Smooth muscle cell (in vitro differentiated cells): ENCODE results near the gene MTF2. TPM values are rescaled to one million over a fixed set of nuclear protein-coding genes. Genes with fewer than 3 reads are reported as not detected.
"Not testable (repeated sequence)": the region's sequence is repeated elsewhere in the genome, so short reads cannot be mapped to it uniquely, and the experiment has no call there.

ENCODE experiments used
- DNase-seq: peaks from one replicate; lab custom pipeline; 2025; ENCODE audit not compliant: unreplicated experiment; lab: John Stamatoyannopoulos, UW
- H2AFZ ChIP-seq: fragments of 200-600 bp; sonication (generic); 2 replicates; pipeline ENCODE4 v1.6.0; 2016; ENCODE audit warnings: antibody characterized with exemption, low read depth, mild to moderate bottlenecking
- H3F3A ChIP-seq: fragments of 200-600 bp; sonication (generic); 2 replicates; pipeline ENCODE4 v1.6.0; 2017; ENCODE audit warnings: antibody characterized with exemption, low read depth
- H3K27ac ChIP-seq: fragments of 200-600 bp; sonication (generic); 2 replicates; pipeline ENCODE4 v1.5.1; 2016; ENCODE audit warnings: low read depth, mild to moderate bottlenecking
- H3K27me3 ChIP-seq: fragments of 200-600 bp; sonication (generic); 2 replicates; pipeline ENCODE4 v1.6.1; 2016; ENCODE audit warnings: low read depth, mild to moderate bottlenecking
- H3K36me3 ChIP-seq: fragments of 200-600 bp; sonication (generic); 2 replicates; pipeline ENCODE4 v1.5.1; 2016; ENCODE audit warnings: low read depth
- H3K4me1 ChIP-seq: fragments of 200-600 bp; sonication (generic); 2 replicates; pipeline ENCODE4 v1.5.1; 2016; ENCODE audit warnings: low read depth
- H3K4me2 ChIP-seq: fragments of 200-600 bp; sonication (generic); 2 replicates; pipeline ENCODE4 v1.6.0; 2016; ENCODE audit warnings: mild to moderate bottlenecking
- H3K4me3 ChIP-seq: fragments of 200-600 bp; sonication (generic); 2 replicates; pipeline ENCODE4 v1.5.1; 2016; ENCODE audit warnings: mild to moderate bottlenecking
- H3K79me2 ChIP-seq: fragments of 200-600 bp; sonication (generic); 2 replicates; pipeline ENCODE4 v1.6.0; 2016; ENCODE audit warnings: low read depth, mild to moderate bottlenecking
- H3K9ac ChIP-seq: fragments of 200-600 bp; sonication (generic); 2 replicates; pipeline ENCODE4 v1.6.0; 2016; ENCODE audit warnings: low read depth
- H3K9me3 ChIP-seq: fragments of 200-600 bp; sonication (generic); replicated peaks from 2 replicates; pipeline ENCODE4 v1.5.1; 2016; ENCODE audit warnings: low read depth
- H4K20me1 ChIP-seq: fragments of 200-600 bp; sonication (generic); 2 replicates; pipeline ENCODE4 v1.6.0; 2016; ENCODE audit warnings: low read depth
- WGBS: methylation state at CpG from one replicate; pipeline ENCODE4 v1.1.7; 2016; ENCODE audit warnings: low lambda C conversion rate; 5-methylcytosine and 5-hydroxymethylcytosine counted together
- polyA plus RNA-seq: library from polyadenylated mRNA; unstranded; fragments of >200 nt; fragmentation: Nextera tagmentation; extraction: Ambion mirVana; gene quantifications from 2 replicates; pipeline ENCODE4 v1.2.1, GENCODE V29; 2016
- total RNA-seq: library from RNA; depleted of rRNA; stranded (reverse); fragments of >200 nt; gene quantifications from 2 replicates; pipeline ENCODE4 v1.2.3, GENCODE V29; 2014
- TF ChIP-seq, protein P1 (sequence below): fragments of 200-600 bp; sonication (generic); IDR thresholded peaks from 2 replicates; pipeline ENCODE4 v1.5.1; 2017; ENCODE audit warnings: borderline replicate concordance, mild to moderate bottlenecking, antibody characterized with exemption; ENCODE audit not compliant: insufficient read depth, poor library complexity, severe bottlenecking

The MTF2 gene
- total and polyA plus RNA-seq, 2 experiments from 2014 or later, result 41.2 to 43.1 TPM

DNA sequence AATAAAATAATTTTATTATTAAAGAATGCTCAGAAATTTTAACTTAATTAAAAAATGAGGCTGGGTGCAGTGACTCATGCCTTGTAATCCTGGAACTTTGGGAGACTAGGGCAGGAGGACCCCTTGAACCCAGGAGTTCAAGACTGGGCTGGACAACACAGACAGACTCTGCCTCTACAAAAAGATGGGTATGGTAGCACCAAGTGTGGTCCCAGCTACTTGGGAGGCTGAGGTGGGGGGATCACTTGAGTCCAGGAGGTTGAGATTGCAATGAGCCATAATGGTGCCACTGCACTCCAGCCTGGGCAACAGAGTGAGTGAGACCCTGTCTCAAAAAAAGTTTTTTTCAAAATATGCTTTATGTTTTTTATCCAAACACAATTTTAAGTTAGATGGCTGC lies 75.8 kb downstream of the MTF2 start:
- Histone ChIP-seq H3K79me2 (peaks cover 2% of the 10 kb centered on the region), H3K9me3 (no peaks in the 10 kb centered on the region), H3K36me3 (peaks cover 10% of the 10 kb centered on the region), H3F3A (no peaks in the 10 kb centered on the region), H3K4me3 (no peak overlapping the region), H3K4me2 (no peak overlapping the region), H3K9ac (no peak overlapping the region), H3K4me1 (no peaks in the 10 kb centered on the region), H2AFZ (no peak overlapping the region), H3K27ac (no peak overlapping the region), H3K27me3 (no peaks in the 10 kb centered on the region), H4K20me1 (peaks cover 7% of the 10 kb centered on the region)
- DNase-seq, result no peak
- TF ChIP-seq, protein P1, sequence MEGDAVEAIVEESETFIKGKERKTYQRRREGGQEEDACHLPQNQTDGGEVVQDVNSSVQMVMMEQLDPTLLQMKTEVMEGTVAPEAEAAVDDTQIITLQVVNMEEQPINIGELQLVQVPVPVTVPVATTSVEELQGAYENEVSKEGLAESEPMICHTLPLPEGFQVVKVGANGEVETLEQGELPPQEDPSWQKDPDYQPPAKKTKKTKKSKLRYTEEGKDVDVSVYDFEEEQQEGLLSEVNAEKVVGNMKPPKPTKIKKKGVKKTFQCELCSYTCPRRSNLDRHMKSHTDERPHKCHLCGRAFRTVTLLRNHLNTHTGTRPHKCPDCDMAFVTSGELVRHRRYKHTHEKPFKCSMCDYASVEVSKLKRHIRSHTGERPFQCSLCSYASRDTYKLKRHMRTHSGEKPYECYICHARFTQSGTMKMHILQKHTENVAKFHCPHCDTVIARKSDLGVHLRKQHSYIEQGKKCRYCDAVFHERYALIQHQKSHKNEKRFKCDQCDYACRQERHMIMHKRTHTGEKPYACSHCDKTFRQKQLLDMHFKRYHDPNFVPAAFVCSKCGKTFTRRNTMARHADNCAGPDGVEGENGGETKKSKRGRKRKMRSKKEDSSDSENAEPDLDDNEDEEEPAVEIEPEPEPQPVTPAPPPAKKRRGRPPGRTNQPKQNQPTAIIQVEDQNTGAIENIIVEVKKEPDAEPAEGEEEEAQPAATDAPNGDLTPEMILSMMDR, result no peak

DNA sequence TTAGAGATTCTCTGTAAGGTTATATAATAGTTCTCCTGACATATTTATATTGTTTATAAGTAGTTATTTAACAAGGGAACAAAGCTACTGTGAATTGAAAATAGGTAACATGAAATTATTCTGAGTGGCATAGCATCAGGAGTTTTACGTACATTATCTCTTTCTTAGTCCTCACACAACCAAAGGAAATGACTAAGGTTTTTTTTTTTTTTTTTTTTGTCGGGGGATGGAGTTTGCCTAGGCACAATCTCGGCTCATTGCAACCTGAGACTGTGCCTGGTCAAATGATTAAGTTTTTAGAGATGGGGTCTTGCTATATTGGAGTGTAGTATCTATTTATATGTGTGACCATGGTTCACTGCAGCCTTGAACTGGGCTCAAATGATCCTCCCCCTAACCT lies 76.3 kb downstream of the MTF2 start:
- no peak for DNase-seq
- H3K4me3 ChIP-seq, result no peak overlapping the region
- no peak overlapping the region for H3K4me2 ChIP-seq
- WGBS, result 71% methylated on average over 3 of the region's 3 CpGs
- no peaks in the 10 kb centered on the region for H3K4me1 ChIP-seq
- H3K27me3 ChIP-seq, result no peaks in the 10 kb centered on the region
- peaks cover 10% of the 10 kb centered on the region for H3K36me3 ChIP-seq
- no peaks in the 10 kb centered on the region for H3K9me3 ChIP-seq
- H2AFZ ChIP-seq, result no peak overlapping the region
- no peaks in the 10 kb centered on the region for H3F3A ChIP-seq
- H3K79me2 ChIP-seq, result peaks cover 4% of the 10 kb centered on the region
- TF ChIP-seq, protein P1, result no peak
- no peak overlapping the region for H3K27ac ChIP-seq
- no peak overlapping the region for H3K9ac ChIP-seq
- peaks cover 11% of the 10 kb centered on the region for H4K20me1 ChIP-seq

DNA sequence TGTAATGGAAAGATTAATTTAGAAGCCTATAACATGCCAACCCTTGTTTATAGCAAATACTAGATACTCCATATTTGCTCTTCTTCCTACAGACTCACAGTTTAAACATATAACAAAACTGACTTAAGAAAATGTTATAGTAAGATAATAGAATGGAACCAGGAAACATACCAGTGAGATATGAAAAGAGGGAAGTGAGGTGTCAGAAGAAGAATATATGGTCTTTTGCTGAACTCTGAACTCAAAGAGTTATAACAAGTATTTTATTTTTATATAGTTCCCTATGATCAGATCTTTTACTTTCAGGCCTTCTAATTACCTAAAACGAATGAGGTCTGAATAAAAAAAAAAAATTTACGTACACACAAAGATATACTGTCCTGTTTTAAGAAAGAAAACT lies 80.3 kb downstream of the MTF2 start:
- TF ChIP-seq, protein P1, result no peak
- peaks cover 25% of the 10 kb centered on the region for H3K79me2 ChIP-seq
- H2AFZ ChIP-seq, result no peak overlapping the region

DNA sequence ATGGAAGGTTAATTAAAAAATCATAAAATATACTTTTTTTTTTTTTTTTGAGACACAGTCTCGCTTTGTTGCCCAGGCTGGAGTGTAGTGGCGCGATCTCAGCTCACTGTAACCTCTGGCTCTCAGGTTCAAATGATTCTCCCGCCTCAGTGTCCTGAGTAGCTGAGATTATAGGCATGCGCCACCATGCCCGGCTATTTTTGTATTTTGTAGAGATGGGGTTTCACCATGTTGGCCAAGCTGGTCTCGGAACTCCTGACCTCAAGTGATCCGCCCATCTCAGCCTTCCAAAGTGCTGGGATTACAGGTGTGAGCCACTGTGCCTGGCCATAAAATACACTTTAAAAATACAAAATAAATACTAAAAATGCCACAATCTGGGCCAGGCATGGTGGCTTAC lies 84.2 kb downstream of the MTF2 start:
- not testable (repeated sequence) for H3F3A ChIP-seq, DNase-seq, H2AFZ ChIP-seq, H3K27ac ChIP-seq, H3K27me3 ChIP-seq, H3K9ac ChIP-seq, H3K4me2 ChIP-seq, H3K4me1 ChIP-seq, H3K9me3 ChIP-seq, H3K4me3 ChIP-seq
- Histone ChIP-seq H3K79me2 (peaks cover 62% of the 10 kb centered on the region), H4K20me1 (peaks cover 26% of the 10 kb centered on the region), H3K36me3 (peaks cover 11% of the 10 kb centered on the region)
- WGBS, result 98% methylated on average over 8 of the region's 8 CpGs

More for the DNA sequence above, 80.3 kb downstream of the MTF2 start:
- DNase-seq, result no peak
- no peaks in the 10 kb centered on the region for H3K27me3 ChIP-seq
- H3K9ac ChIP-seq, result no peak overlapping the region
- WGBS, result 96% methylated on average over 2 of the region's 2 CpGs
- no peaks in the 10 kb centered on the region for H3K9me3 ChIP-seq
- H3K27ac ChIP-seq, result no peak overlapping the region
- no peak overlapping the region for H3K4me2 ChIP-seq
- peaks cover 20% of the 10 kb centered on the region for H4K20me1 ChIP-seq
- no peaks in the 10 kb centered on the region for H3K36me3 ChIP-seq
- no peaks in the 10 kb centered on the region for H3K4me1 ChIP-seq
- no peak overlapping the region for H3K4me3 ChIP-seq
- no peaks in the 10 kb centered on the region for H3F3A ChIP-seq
